ENCODE measurements around the gene ORM2. TPM values are rescaled to one million over a fixed set of nuclear protein-coding genes. Genes with fewer than 3 reads are reported as not detected.

The ORM2 gene
- total RNA-seq, 1 experiment from 2014 or later = 46.0 TPM

DNA sequence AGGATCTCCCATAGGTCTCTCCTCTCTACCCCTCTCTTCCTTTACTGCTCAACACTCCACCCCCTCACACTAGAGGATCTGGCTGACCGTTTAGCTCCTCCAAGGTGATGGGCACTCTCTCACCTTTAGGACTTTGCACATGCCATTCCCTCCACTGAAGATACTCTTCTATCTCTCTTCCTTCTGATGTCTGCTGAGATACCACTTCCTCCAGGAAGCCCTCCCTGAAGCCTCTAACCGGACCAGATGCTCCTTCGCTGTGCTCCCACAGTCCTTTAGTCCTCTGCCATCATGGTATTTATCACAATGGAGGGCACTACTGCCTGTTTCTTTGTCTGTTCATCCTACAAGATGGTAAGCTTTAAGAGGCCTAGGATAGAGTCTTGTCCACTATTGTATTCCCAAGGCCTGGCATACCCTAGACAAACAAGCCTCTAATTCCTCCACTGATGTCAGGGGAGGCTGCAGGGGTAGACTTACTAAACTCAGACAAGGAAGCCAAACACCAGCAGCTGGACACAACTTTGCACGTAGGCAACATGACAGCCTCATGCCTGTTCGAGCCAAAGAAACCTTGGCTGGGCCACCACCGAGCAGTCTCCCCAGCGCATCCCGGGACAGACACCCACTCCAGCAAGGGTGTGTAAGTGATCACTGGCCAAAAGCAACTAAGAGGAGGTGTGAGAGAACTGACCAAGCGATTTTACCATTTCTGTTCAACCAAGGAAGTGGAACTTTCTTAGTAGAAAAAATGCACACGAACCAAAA lies 20.2 kb downstream of the ORM2 start:
- Histone ChIP-seq H3K27me3 (replicated peaks; ENCODE audit: control insufficient read depth, insufficient read depth, low read length) (no peaks in the 10 kb centered on the region), H3K9me3 (no peaks in the 10 kb centered on the region), H3K36me3 (ENCODE audit: control insufficient read depth, insufficient read depth, low read length) (peaks cover 2% of the 10 kb centered on the region; the same call in 1 of the 2 replicates), H3K4me3 (ENCODE audit: low read depth, low read length) (no peak overlapping the region), H3K4me1 (peaks cover 17% of the 10 kb centered on the region)
- DNase-seq = no peak
- Mint-ChIP-seq H3K27ac (ENCODE audit: unreplicated experiment) (peak overlapping the region; percentile 69), H3K4me1 (ENCODE audit: low read depth, unreplicated experiment) (peaks cover 15% of the 10 kb centered on the region), H3K36me3 (ENCODE audit: insufficient read depth, unreplicated experiment) (peaks cover 40% of the 10 kb centered on the region), H3K27me3 (ENCODE audit: insufficient read depth, unreplicated experiment) (no peaks in the 10 kb centered on the region), H3K9me3 (ENCODE audit: unreplicated experiment) (no peaks in the 10 kb centered on the region), H3K4me3 (ENCODE audit: unreplicated experiment) (peak overlapping the region; percentile 0)
- intact Hi-C loops (cut with micrococcal nuclease; ENCODE audit: unreplicated experiment) = loop anchor here (2.0 kb wide), 1 partner anchor 47 kb away; no protein-coding TSS in a partner anchor
- TF ChIP-seq CTCF (IDR thresholded peaks at IDR 0.05; ENCODE audit: insufficient read depth in 1 of 2, low read depth in 1 of 2, low read length in 1 of 2, severe bottlenecking in 1 of 2, unreplicated experiment in 1 of 2) = no peak
- ChIA-PET POLR2A (interaction anchor here (0.7 kb wide), 1 partner anchor 237 kb away, joined by 4 read pairs; no protein-coding TSS in a partner anchor), CTCF (interaction anchor here (0.5 to 0.7 kb wide), 2 partner anchors 43 to 718 kb away, joined by 3 to 4 read pairs; no protein-coding TSS in a partner anchor)
- no TSS peak for BruUV-seq (replicated peaks)

DNA sequence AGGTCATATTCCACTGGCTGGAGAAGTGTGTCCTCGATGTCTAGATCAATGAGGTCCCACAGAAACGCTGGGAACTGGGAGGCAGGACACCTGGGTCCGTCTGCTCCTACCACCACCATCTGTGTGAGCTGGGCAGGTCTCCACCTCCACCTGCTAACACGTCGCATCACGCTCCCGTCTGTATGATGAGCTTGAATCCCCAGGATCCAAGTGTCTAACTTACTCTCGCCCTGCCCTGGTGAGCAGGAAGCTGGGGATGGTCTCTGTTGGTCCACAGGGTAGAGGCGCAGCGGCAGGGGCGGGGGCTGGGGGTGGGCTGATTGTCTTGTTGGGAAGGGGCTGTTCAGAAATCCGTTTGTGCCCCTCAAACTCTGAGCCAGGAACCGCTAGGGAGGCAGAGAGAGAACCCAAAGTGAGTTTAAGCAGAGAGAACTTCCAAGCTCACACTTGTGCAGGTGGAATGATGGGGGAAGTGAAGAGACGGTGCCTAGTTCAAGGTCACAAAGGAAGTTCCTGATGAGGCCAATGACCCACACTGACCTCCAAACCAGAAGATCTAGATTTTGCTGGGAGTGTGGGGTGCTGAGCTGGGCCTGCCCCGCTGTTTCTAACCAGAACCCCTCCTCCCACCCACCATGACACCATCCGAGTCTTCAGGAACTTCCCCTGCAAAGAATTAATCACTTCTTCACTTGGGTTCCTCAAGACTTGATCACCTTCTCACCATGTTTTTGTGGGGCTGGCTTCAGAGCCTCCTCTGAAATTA lies 21.1 kb downstream of the ORM2 start:
- Histone ChIP-seq H3K4me1 (peaks cover 17% of the 10 kb centered on the region), H3K9me3 (no peaks in the 10 kb centered on the region), H3K36me3 (ENCODE audit: control insufficient read depth, insufficient read depth, low read length) (peaks cover 2% of the 10 kb centered on the region; the same call in 1 of the 2 replicates), H3K27me3 (replicated peaks; ENCODE audit: control insufficient read depth, insufficient read depth, low read length) (no peaks in the 10 kb centered on the region), H3K4me3 (ENCODE audit: low read depth, low read length) (no peak overlapping the region)
- no peaks in the 10 kb centered on the region for H3K9me3 Mint-ChIP-seq (ENCODE audit: unreplicated experiment)
- intact Hi-C loops (cut with micrococcal nuclease; ENCODE audit: unreplicated experiment) = no loop called here
- H3K4me3 Mint-ChIP-seq (ENCODE audit: unreplicated experiment) = no peak overlapping the region
- DNase-seq = no peak
- H3K36me3 Mint-ChIP-seq (ENCODE audit: insufficient read depth, unreplicated experiment) = peaks cover 38% of the 10 kb centered on the region
- H3K27me3 Mint-ChIP-seq (ENCODE audit: insufficient read depth, unreplicated experiment) = no peaks in the 10 kb centered on the region
- ChIA-PET POLR2A (no interaction called here), CTCF (interaction anchor here (0.7 kb wide), 1 partner anchor 719 kb away, joined by 3 read pairs; no protein-coding TSS in a partner anchor)
- H3K4me1 Mint-ChIP-seq (ENCODE audit: low read depth, unreplicated experiment) = peaks cover 15% of the 10 kb centered on the region
- TF ChIP-seq CTCF (IDR thresholded peaks at IDR 0.05; ENCODE audit: insufficient read depth in 1 of 2, low read depth in 1 of 2, low read length in 1 of 2, severe bottlenecking in 1 of 2, unreplicated experiment in 1 of 2) = no peak
- no TSS peak for BruUV-seq (replicated peaks)
- no peak overlapping the region for H3K27ac Mint-ChIP-seq (ENCODE audit: unreplicated experiment)

GRCh38 chr9:114351932-114352331 lies 22.3 kb downstream of the ORM2 start:
- ChIA-PET CTCF (interaction anchor here (0.5 kb wide), 1 partner anchor 21 kb away, joined by 4 read pairs; no protein-coding TSS in a partner anchor), POLR2A (no interaction called here)
- no peak for DNase-seq
- Mint-ChIP-seq H3K4me1 (ENCODE audit: low read depth, unreplicated experiment) (peaks cover 15% of the 10 kb centered on the region), H3K36me3 (ENCODE audit: insufficient read depth, unreplicated experiment) (peaks cover 33% of the 10 kb centered on the region), H3K9me3 (ENCODE audit: unreplicated experiment) (no peaks in the 10 kb centered on the region), H3K27me3 (ENCODE audit: insufficient read depth, unreplicated experiment) (no peaks in the 10 kb centered on the region), H3K27ac (ENCODE audit: unreplicated experiment) (no peak overlapping the region), H3K4me3 (ENCODE audit: unreplicated experiment) (no peak overlapping the region)
- Histone ChIP-seq H3K4me1 (peaks cover 17% of the 10 kb centered on the region), H3K27me3 (replicated peaks; ENCODE audit: control insufficient read depth, insufficient read depth, low read length) (no peaks in the 10 kb centered on the region), H3K4me3 (ENCODE audit: low read depth, low read length) (no peak overlapping the region), H3K36me3 (ENCODE audit: control insufficient read depth, insufficient read depth, low read length) (peaks cover 2% of the 10 kb centered on the region; the same call in 1 of the 2 replicates), H3K9me3 (no peaks in the 10 kb centered on the region)
- BruUV-seq (replicated peaks) = no TSS peak
- intact Hi-C loops (cut with micrococcal nuclease; ENCODE audit: unreplicated experiment) = no loop called here
- TF ChIP-seq CTCF (IDR thresholded peaks at IDR 0.05; ENCODE audit: insufficient read depth in 1 of 2, low read depth in 1 of 2, low read length in 1 of 2, severe bottlenecking in 1 of 2, unreplicated experiment in 1 of 2) = no peak

All from Caco-2 (cell line).